Measurements from ENCODE around the gene RRP15.
A peak's percentile ranks its signal among the peaks of the same experiment; 100 is the strongest.

RRP15 gene

GRCh38 chr1:218339267-218339831 lies 54.3 kb downstream of the RRP15 start:
- DNase-seq, result no peak

DNA sequence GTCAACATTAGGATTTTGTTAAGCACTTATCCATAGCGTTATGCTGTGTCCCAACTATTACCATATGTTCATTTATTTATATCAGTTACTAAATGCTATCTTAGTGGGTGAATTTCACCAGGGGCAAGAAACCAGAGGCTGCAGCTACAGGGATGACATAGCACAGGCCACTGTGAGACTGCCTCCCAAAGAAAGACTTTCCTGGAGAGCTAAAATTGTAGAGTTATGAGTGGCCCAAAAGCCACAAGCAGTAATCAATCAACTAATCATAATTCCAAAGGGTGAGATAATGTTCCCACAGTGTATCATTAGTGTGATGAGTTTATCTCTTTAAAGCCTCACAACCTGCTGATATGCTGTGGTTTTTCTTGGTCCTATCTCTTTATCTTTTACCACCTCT lies 56.2 kb downstream of the RRP15 start:
- DNase-seq, result no peak

DNA sequence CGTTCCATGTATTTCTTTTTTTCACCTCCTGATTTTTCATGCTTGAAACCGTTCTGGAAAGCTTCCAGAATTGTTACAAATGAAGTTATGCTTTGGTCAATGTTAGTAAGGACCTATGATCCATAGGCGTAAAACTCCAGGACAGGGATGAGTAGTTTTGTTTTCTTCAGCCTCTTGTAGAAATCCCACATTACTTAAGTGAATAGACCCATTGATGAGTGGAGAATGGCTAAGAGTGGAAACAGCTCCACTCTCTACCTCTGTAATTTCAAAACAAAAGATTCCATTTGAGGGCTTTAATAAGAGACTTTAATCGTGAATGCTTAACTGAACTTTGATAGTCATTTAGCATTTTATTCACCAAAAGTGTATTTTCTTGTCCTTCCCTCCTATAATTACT lies 57.0 kb downstream of the RRP15 start:
- no peak for DNase-seq

DNA sequence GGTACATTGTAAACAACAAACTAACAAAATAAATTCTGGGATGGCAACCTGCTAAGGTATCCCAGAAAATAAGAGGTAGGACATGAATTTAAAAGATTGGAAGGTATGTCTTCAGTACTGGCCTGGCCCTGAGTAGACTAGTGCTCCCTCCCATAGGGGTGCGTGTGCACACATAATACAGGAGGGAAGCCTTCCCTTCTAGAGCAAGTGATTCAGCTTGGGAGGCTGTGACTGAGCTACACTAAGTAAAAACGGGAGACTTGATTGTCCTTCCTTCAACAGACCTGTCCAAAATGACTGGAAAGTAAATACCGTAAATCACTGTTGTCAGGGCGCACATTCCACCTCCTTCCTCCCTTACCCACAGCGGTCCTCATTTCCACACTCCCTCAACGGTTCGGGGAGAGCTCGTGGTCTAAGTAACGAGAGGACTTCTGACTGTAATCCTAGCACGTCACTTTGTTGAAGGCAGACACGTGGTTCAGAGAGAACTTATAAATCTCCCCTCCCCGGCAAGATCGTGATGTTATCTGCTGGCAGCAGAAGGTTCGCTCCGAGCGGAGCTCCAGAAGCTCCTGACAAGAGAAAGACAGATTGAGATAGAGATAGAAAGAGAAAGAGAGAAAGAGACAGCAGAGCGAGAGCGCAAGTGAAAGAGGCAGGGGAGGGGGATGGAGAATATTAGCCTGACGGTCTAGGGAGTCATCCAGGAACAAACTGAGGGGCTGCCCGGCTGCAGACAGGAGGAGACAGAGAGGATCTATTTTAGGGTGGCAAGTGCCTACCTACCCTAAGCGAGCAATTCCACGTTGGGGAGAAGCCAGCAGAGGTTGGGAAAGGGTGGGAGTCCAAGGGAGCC lies 60.0 kb downstream of the RRP15 start, which contains the start of gene TGFB2:
Gene TGFB2 (plus strand): TSS at position 523 of the 859 bp plus-strand sequence. CDS start 1,366 bp downstream, outside the sequence.
- DNase-seq, result peak in 32 of 56 donors; percentile 12 to 66 (median 47)

DNA sequence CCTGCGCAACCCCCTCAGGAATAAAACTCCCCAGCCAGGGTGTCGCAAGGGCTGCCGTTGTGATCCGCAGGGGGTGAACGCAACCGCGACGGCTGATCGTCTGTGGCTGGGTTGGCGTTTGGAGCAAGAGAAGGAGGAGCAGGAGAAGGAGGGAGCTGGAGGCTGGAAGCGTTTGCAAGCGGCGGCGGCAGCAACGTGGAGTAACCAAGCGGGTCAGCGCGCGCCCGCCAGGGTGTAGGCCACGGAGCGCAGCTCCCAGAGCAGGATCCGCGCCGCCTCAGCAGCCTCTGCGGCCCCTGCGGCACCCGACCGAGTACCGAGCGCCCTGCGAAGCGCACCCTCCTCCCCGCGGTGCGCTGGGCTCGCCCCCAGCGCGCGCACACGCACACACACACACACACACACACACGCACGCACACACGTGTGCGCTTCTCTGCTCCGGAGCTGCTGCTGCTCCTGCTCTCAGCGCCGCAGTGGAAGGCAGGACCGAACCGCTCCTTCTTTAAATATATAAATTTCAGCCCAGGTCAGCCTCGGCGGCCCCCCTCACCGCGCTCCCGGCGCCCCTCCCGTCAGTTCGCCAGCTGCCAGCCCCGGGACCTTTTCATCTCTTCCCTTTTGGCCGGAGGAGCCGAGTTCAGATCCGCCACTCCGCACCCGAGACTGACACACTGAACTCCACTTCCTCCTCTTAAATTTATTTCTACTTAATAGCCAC lies 60.7 kb downstream of the RRP15 start:
- DNase-seq, result peak in 33 of 56 donors; percentile 23 to 70 (median 53)

- peak in 5 of 56 donors; percentile 21 to 29 (median 25) for DNase-seq
These were observed 61.5 kb downstream of the RRP15 start for GRCh38 chr1:218346391-218347204.

- peak in 6 of 56 donors; percentile 8 to 39 (median 22) for DNase-seq
These were observed 62.2 kb downstream of the RRP15 start for GRCh38 chr1:218347336-218347722.

- no peak for DNase-seq
These were observed 62.9 kb downstream of the RRP15 start for GRCh38 chr1:218347723-218348627.

DNA sequence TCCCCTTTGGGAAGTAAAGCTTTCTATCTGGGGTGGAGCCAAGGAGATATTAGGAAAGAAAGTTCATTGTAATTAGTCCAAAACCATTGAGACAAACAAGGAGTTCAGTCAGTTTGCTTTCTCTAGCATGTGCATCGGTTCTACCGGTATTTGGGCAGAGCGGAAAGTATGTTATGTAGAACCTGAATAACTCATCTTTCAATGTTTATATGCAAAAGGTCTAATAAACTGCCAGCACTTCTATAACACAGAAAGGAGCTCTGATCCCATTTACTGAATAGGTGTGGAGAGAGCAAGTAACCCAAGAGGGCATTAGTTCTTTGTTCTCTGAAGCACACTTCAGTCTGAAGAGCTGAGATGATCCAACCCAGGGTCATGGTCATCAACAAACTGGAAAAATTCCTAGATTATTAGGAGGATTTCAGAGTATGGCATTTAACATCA lies 63.6 kb downstream of the RRP15 start:
- no peak for DNase-seq

DNA sequence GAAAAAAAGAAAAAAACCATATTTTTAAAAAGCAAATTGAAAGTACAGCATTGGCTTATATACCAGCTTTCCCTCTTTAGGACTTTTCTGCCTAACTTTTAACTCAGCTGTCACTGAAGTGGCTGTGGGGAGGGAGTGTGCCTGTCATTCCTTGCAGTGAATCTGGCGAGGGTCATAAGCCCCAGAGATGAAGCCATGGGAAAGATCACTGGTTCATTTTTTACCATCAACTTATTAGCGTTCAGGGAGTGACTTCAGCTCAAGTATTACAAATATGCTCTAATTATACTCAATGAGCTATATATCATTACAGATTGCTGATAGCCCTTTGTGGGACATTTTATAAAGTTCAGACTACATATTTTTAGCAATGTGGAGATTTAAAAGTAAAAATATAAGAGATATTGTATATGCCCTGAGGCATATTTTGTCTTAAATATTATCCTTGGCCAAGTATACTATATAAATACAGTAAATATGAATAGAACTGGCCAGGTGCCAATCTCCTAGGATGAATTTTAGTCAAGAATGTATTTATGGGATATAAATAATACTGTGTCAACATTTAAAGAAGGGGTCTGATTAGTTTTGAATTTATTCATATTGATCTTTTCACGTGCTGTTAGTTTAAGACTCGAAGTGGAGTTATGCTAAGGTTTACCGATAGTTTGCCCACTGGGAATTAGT lies 64.4 kb downstream of the RRP15 start:
- DNase-seq, result no peak

- no peak for DNase-seq
These were observed 65.0 kb downstream of the RRP15 start for GRCh38 chr1:218350035-218350525.

DNA sequence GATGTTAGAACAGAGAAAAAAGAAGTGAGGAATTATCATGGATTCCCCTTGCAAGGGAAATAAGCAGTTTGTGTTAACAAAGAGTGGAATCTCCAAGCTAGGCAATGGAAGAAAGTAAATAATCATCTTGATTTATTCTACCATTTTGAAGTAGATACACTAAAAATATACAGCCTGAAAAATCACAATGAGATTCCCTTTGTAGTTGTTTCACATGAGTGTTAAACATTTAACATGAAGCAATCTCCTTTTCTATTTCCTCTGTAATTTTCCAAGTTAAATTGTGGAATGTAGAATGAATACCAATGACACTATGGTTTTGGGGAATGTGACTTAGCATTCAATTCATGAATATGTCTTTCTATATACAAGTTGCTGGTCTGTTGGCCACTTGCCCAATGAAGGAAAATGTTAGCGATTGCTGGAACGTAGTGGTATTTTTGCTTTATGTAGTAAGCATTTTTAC lies 65.7 kb downstream of the RRP15 start:
- no peak for DNase-seq

DNA sequence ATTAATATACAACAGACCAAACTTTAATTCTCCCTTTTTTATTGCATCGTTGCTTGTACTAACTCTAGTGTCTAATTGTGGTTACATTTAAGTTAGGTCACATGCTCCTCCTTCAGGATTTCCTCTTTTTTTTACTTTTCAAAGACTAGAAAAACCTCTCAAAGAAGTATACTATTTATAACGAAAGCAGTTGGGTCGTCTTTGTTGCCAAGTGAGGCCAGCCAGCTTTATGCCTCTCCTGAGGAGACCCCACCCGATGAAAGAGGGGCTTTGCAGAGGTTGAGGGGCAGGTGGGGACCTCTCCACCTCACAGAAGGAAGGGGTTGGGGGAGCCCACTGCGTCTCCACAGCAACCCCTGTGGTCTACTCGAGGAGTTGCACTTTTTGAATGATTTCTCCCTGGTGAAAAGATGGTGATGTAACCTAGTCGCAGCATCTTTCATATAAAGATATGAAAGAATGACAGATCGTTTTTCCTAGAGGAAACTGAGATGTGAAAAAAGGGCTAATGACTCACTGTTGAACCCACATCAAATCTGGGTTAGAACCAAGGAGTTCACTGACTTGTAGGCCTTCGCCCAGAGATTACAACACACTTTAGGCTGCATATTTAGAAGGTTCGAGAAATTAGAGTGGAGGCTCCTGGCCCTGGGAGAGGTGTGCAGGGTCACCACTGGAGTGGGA lies 66.4 kb downstream of the RRP15 start:
- peak in 3 of 56 donors; percentile 4 to 23 (median 20) for DNase-seq

DNA sequence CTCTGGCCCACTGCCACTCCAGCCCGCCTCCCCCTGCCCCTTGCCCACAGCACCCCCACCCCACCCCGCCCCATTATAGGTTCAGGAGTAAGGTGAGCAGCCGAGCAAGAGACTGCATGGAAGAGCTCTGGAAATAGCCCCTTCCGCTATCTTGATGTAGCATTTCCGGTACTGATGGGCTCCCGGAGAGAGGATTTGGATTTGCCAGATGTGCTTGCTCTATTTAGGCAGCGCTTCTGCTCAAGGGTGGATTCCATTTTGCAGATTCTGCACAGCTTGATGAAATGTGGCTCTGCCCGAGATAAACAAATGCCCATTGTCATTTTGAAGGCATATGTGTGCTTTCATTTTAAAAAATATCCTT lies 67.0 kb downstream of the RRP15 start:
- no peak for DNase-seq

DNA sequence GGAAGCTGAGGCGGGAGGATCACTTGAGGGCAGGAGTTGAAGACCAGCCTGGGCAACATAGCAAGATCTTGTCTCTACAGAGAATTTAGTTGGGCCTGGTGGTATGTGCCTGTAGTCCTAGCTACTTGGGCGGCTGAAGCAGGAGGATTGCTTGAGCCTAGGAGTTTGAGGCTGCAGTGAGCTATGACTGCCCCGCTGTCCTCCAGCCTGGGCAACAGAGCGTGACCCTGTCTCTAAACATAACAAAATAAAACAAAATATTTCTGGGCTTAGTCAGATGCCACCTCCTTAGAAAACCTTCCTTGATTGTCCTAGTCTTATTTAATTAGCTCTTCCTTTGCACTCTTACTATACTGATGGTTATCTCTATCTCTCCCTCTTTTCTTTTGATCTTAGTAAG lies 68.6 kb downstream of the RRP15 start:
- DNase-seq, result no peak

DNA sequence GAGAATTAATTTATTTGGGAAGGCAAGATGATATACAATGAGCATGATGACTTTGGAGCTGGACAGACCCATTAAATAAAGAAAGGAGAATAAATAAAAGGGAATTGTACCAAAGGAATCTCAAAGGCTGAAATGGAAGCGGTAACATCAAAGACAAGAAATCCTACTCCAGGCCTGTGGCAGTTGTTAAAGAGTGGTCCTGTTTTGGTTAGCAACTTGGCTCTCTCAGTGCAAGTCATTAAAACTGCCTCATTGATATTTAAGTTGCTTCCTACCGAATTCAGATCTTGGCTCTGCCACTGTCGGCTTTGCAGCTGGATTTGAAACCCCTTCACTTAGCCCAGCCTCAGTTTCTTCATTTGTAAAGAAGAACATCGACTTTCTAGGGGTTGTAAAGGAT lies 70.2 kb downstream of the RRP15 start:
- no peak for DNase-seq

GRCh38 chr1:218357211-218357892 lies 72.3 kb downstream of the RRP15 start:
- DNase-seq, result no peak

DNA sequence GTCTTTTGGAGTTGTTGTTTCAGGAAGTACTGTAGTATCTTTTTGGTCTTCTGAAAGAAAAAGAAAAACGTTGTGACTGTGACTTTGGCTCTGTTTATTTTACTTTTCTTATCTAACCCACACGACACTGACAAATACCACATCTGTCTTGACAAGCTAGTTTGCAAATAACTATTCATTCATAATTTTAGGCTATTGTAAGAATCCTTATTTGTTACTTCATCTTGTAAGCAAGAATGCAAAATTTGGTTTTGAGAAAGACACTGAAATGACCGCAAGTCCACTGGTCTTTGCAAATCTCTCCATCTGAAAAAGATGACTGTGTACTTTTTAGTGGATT lies 72.8 kb downstream of the RRP15 start:
- no peak for DNase-seq

All from nucleus accumbens (tissue), 56 donors.